Ishikawa (cell line): Measurements from ENCODE around the gene PNPLA6.

Source experiments
- CEBPB ChIP-seq: IDR thresholded peaks from 2 replicates; pipeline ENCODE4 v1.6.1; 2012
- CREB1 ChIP-seq: IDR thresholded peaks from 2 replicates; pipeline ENCODE4 v1.6.1; 2012; ENCODE audit warnings: low read depth
- EP300 ChIP-seq: IDR thresholded peaks from 2 replicates; pipeline ENCODE4 v1.6.1; 2012; ENCODE audit warnings: borderline replicate concordance
- FOXM1 ChIP-seq: IDR thresholded peaks from 2 replicates; pipeline ENCODE4 v1.6.1; 2012; ENCODE audit warnings: low read depth, borderline replicate concordance
- NFIC ChIP-seq: IDR thresholded peaks from 2 replicates; pipeline ENCODE4 v1.6.1; 2012
- RAD21 ChIP-seq: IDR thresholded peaks from 2 replicates; pipeline ENCODE4 v1.6.1; 2012; ENCODE audit warnings: low read depth
- REST ChIP-seq: IDR thresholded peaks from 2 replicates; pipeline ENCODE4 v1.6.1; 2012; ENCODE audit warnings: low read depth, mild to moderate bottlenecking
- TAF1 ChIP-seq: IDR thresholded peaks from 2 replicates; pipeline ENCODE4 v1.6.1; 2012; ENCODE audit warnings: low read depth, mild to moderate bottlenecking
- TCF12 ChIP-seq: IDR thresholded peaks from 2 replicates; pipeline ENCODE4 v1.6.1; 2012; ENCODE audit warnings: low read depth
- TEAD4 ChIP-seq: IDR thresholded peaks from 2 replicates; pipeline ENCODE4 v1.6.1; 2012
- YY1 ChIP-seq: IDR thresholded peaks from 2 replicates; pipeline ENCODE4 v1.6.1; 2012; ENCODE audit warnings: low read depth
- TF ChIP-seq, protein P1 (sequence below): IDR thresholded peaks from 2 replicates; pipeline ENCODE4 v1.6.1; 2012

- TF ChIP-seq RAD21, result no peak
- TF ChIP-seq FOXM1, result no peak
- no peak for TF ChIP-seq TAF1
- TF ChIP-seq, protein P1, sequence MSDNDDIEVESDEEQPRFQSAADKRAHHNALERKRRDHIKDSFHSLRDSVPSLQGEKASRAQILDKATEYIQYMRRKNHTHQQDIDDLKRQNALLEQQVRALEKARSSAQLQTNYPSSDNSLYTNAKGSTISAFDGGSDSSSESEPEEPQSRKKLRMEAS, result no peak
- TF ChIP-seq TCF12, result no peak
- TF ChIP-seq CEBPB, result no peak
- TF ChIP-seq REST, result no peak
- TF ChIP-seq EP300, result no peak
- no peak for TF ChIP-seq YY1
- TF ChIP-seq CREB1, result no peak
- no peak for TF ChIP-seq TEAD4
- no peak for TF ChIP-seq NFIC
Measured at GRCh38 chr19:7529610-7530490, 5.7 kb upstream of the PNPLA6 start.
